Measurements from ENCODE around the gene ACOT13.
"Not testable (repeated sequence)": the region's sequence is repeated elsewhere in the genome, so short reads cannot be mapped to it uniquely, and the experiment has no call there.

GRCh38 chr6:24734710-24735109, 67.8 kb downstream of the ACOT13 start:
- not testable (repeated sequence) for TF ChIP-seq CTCF, POLR2A (IDR thresholded peaks at IDR 0.05)
